Liver (tissue), 9 donors: Measurements from ENCODE around the gene GRIFIN. TPM values are rescaled to one million over a fixed set of nuclear protein-coding genes. Genes with fewer than 3 reads are reported as not detected.

Experiments used
- DNase-seq: peaks from one replicate; pipeline ENCODE4 v3.0.0-alpha.2; 2017; ENCODE audit warnings: low spot score
- H3K27ac ChIP-seq, 2 donors: one replicate each; pipeline ENCODE4 v1.7.0; 2013; ENCODE audit warnings: inconsistent platforms in 2 of 2, low read length in 2 of 2, control low read depth in 1 of 2, low read depth in 1 of 2, mild to moderate bottlenecking in 1 of 2
- H3K27me3 ChIP-seq, 4 donors: one replicate each; pipeline versions ENCODE4 v1.6.1 to v1.7.0; 2013; ENCODE audit warnings: low read length in 3 of 4, inconsistent platforms in 1 of 4, mild to moderate bottlenecking in 1 of 4, moderate library complexity in 1 of 4; ENCODE audit not compliant: control insufficient read depth in 4 of 4, insufficient read depth in 4 of 4
- H3K36me3 ChIP-seq, 4 donors: one replicate each; pipeline versions ENCODE4 v1.6.1 to v1.7.0; 2013; ENCODE audit warnings: low read length in 3 of 4, mild to moderate bottlenecking in 3 of 4, low read depth in 1 of 4, moderate library complexity in 1 of 4; ENCODE audit not compliant: control insufficient read depth in 4 of 4, insufficient read depth in 3 of 4
- H3K4me1 ChIP-seq, 4 donors: one replicate each; pipeline versions ENCODE4 v1.6.1 to v1.7.0; 2013; ENCODE audit warnings: low read length in 3 of 4, mild to moderate bottlenecking in 3 of 4, moderate library complexity in 1 of 4; ENCODE audit not compliant: control insufficient read depth in 4 of 4, insufficient read depth in 4 of 4
- H3K4me3 ChIP-seq, 3 donors: one replicate each; pipeline versions ENCODE4 v1.6.1 to v1.7.0; 2013; ENCODE audit warnings: low read length in 3 of 3, control low read depth in 1 of 3, low read depth in 1 of 3, mild to moderate bottlenecking in 1 of 3
- H3K9ac ChIP-seq, 2 donors: one replicate each; pipeline ENCODE4 v1.7.0; 2013; ENCODE audit warnings: low read length in 2 of 2, mild to moderate bottlenecking in 2 of 2, moderate library complexity in 2 of 2, control low read depth in 1 of 2, low read depth in 1 of 2
- H3K9me3 ChIP-seq, 4 donors: one replicate each; pipeline versions ENCODE4 v1.6.1 to v1.7.0; 2013; ENCODE audit warnings: low read length in 3 of 4; ENCODE audit not compliant: control insufficient read depth in 4 of 4
- ATF3 ChIP-seq: IDR thresholded peaks from 2 replicates; pipeline ENCODE4 v1.6.1; 2016; ENCODE audit warnings: antibody characterized with exemption
- EGR1 ChIP-seq, 2 donors: IDR thresholded peaks; 2 replicates each; pipeline ENCODE4 v1.6.1; 2016 to 2018; ENCODE audit warnings: antibody characterized with exemption in 2 of 2, low read depth in 2 of 2
- FOXA1 ChIP-seq: IDR thresholded peaks from 2 replicates; pipeline ENCODE4 v1.6.1; 2016; ENCODE audit warnings: antibody characterized with exemption
- FOXA2 ChIP-seq: IDR thresholded peaks from 2 replicates; pipeline ENCODE4 v1.6.1; 2016; ENCODE audit warnings: antibody characterized with exemption
- HNF4A ChIP-seq, 2 donors: conservative IDR thresholded peaks; 2 replicates each; pipeline ENCODE4 v1.6.1; 2016; ENCODE audit warnings: antibody characterized with exemption in 2 of 2, mild to moderate bottlenecking in 2 of 2
- HNF4G ChIP-seq: IDR thresholded peaks from 2 replicates; pipeline ENCODE4 v1.6.1; 2016; ENCODE audit warnings: antibody characterized with exemption
- JUND ChIP-seq, 2 donors: IDR thresholded peaks; 2 replicates each; pipeline ENCODE4 v1.6.1; 2016; ENCODE audit warnings: antibody characterized with exemption in 2 of 2
- MAX ChIP-seq: IDR thresholded peaks from 2 replicates; pipeline ENCODE4 v1.6.1; 2016; ENCODE audit warnings: antibody characterized with exemption
- NR2F2 ChIP-seq: IDR thresholded peaks from 2 replicates; pipeline ENCODE4 v1.6.1; 2016; ENCODE audit warnings: antibody characterized with exemption
- RAD21 ChIP-seq, 2 donors: IDR thresholded peaks; 2 replicates each; pipeline ENCODE4 v1.6.1; 2016; ENCODE audit warnings: antibody characterized with exemption in 2 of 2, mild to moderate bottlenecking in 2 of 2
- REST ChIP-seq: IDR thresholded peaks from 2 replicates; pipeline ENCODE4 v1.6.1; 2016; ENCODE audit warnings: antibody characterized with exemption, mild to moderate bottlenecking
- RXRA ChIP-seq, 2 donors: IDR thresholded peaks; 2 replicates each; pipeline ENCODE4 v1.6.1; 2017 to 2018; ENCODE audit warnings: antibody characterized with exemption in 2 of 2, mild to moderate bottlenecking in 1 of 2
- TAF1 ChIP-seq: conservative IDR thresholded peaks from 2 replicates; pipeline ENCODE4 v1.6.1; 2016; ENCODE audit warnings: antibody characterized with exemption, mild to moderate bottlenecking
- ZBTB33 ChIP-seq: IDR thresholded peaks from 2 replicates; pipeline ENCODE4 v1.6.1; 2016; ENCODE audit warnings: antibody characterized with exemption
- WGBS: extraction: QIAGEN DNeasy Blood & Tissue Kit; methylation state at CpG from one replicate; pipeline ENCODE4 v1.1.7; 2013; 5-methylcytosine and 5-hydroxymethylcytosine counted together
- polyA plus RNA-seq, 2 donors: library from polyadenylated mRNA; stranded (reverse) in 1 of 2; unstranded in 1 of 2; fragments of 200-250 nt in 1 of 2; fragments of >200 nt in 1 of 2; fragmentation: Nextera tagmentation in 1 of 2; extraction: Ambion mirVana in 1 of 2; gene quantifications; one replicate each; pipeline versions ENCODE4 v1.2.1 to v1.2.3, GENCODE V29; 2013 to 2015
- total RNA-seq, 2 donors: library from RNA; depleted of rRNA; stranded (reverse); fragments of >200 nt; gene quantifications; one replicate each; pipeline ENCODE4 v1.2.3, GENCODE V29; 2014
- donor health status: healthy.
- donor health status: healthy.
- donor health status: healthy.
- donor health status: healthy.
- donor health status: healthy.

The GRIFIN gene
- total and polyA plus RNA-seq, 4 donors: not detected

GRCh38 chr7:2520761-2521290, 44.6 kb upstream of the GRIFIN start:
- H3K4me1 ChIP-seq: peaks cover 2 to 32% (median 11%) of the 10 kb centered on the region in 4 donors
- no peaks in the 10 kb centered on the region for H3K36me3 ChIP-seq
- WGBS: 24% methylated on average over 12 of the region's 12 CpGs
- TF ChIP-seq ATF3 (no peak), TAF1 (no peak), RXRA (IDR thresholded peaks at IDR 0.05) (no peak), HNF4A (conservative IDR thresholded peaks at IDR 0.05) (no peak), FOXA2 (no peak), FOXA1 (no peak), REST (no peak), NR2F2 (no peak), MAX (no peak), ZBTB33 (no peak), RAD21 (IDR thresholded peaks at IDR 0.05) (no peak)
- no peak overlapping the region for H3K27ac ChIP-seq
- H3K9me3 ChIP-seq: no peaks in the 10 kb centered on the region
- no peak overlapping the region for H3K9ac ChIP-seq
- DNase-seq: no peak
- H3K27me3 ChIP-seq: no peaks in the 10 kb centered on the region
- H3K4me3 ChIP-seq: peak overlapping the region in 2 of 3 donors; percentile 26 to 59

- no peak for DNase-seq
- Histone ChIP-seq H3K36me3 (no peaks in the 10 kb centered on the region), H3K27me3 (no peaks in the 10 kb centered on the region), H3K27ac (no peak overlapping the region), H3K4me1 (peaks cover 2 to 32% (median 11%) of the 10 kb centered on the region in 4 donors), H3K4me3 (peak overlapping the region; percentile 26 to 59 (median 41)), H3K9me3 (no peaks in the 10 kb centered on the region), H3K9ac (no peak overlapping the region)
- TF ChIP-seq JUND (IDR thresholded peaks at IDR 0.05): no peak
- TF ChIP-seq ZBTB33: no peak
- no peak for TF ChIP-seq EGR1 (IDR thresholded peaks at IDR 0.05; ENCODE audit: low read depth in 2 of 2)
- TF ChIP-seq MAX: no peak
- TF ChIP-seq HNF4A (conservative IDR thresholded peaks at IDR 0.05): no peak
- TF ChIP-seq HNF4G: no peak
- TF ChIP-seq RXRA (IDR thresholded peaks at IDR 0.05): no peak
- TF ChIP-seq NR2F2: no peak
- 6% methylated on average over 37 of the region's 37 CpGs for WGBS
Observed at GRCh38 chr7:2520131-2520760, 44.0 kb upstream of the GRIFIN start.
